GM21367 (cell line): Measurements from ENCODE around the gene TEF.

Experiments used
- ATAC-seq: cut with Tn5 transposase; IDR thresholded peaks from one replicate; pipeline ENCODE4 v1.9.1; 2021; ENCODE audit not compliant: unreplicated experiment

TEF gene

DNA sequence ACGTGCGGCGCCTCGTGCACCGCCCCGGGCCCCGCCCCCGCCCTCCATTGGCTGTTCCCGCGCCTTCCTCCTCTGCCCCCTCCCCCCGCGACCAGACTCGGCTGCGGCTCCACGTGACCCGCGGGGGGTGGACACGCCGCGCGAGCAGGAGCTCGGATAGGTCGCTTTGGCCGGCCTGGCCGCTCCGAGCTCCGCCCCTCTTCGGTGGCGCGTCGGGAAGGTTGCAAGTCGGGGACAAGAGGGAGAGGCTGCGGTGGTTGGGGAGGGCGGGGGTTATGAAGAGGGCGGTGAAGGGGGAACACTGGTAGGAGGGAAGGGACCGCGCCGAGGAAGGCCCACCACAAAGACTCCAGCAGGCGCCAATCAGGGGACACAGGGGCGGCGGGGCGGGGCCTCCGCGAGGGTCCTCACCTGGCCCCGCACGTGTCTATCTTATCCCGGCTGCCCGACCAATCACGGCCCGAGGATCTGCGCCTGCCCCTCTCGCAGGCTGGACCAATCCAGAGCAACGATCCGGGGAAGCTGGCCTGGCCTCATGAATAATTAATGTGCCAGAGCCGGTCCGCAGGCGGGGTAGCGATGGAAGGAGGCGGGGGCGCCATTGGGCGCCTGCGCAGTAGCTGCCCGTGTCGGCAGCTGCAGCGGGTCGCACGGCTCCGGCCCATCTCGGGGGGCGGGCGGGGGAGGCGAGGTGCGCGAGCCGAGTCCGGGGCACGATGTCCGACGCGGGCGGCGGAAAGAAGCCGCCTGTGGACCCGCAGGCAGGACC lies at the start of gene TEF:
TSS of gene TEF (plus strand) at position 614 of the 769 bp plus-strand sequence. CDS start at position 717, 103 bp downstream.
- peak; percentile 79 for ATAC-seq

- ATAC-seq, result no peak
Measured at GRCh38 chr22:41332217-41332939, 49.4 kb upstream of the TEF start.

DNA sequence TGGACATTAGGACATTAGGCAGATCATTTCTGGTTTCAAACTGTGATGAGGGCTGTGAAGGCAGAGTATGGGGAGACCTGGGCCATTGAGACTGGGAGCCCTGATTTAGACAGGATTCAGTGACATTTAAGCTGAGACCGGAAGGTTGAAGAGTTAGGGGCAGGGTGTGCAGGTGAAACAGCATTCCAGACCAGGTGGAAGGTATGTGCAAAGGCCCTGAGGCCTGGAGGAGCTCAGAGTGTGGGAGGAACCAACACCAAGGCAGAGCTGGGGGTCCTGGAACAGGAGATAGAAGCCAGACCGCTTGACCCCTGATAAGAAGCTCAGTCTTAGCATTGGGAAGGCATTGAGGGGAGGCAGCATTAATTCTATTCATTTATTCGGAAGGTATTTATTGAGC lies 47.9 kb upstream of the TEF start:
- ATAC-seq, result no peak

GRCh38 chr22:41334215-41334614 lies 47.5 kb upstream of the TEF start:
- no peak for ATAC-seq

DNA sequence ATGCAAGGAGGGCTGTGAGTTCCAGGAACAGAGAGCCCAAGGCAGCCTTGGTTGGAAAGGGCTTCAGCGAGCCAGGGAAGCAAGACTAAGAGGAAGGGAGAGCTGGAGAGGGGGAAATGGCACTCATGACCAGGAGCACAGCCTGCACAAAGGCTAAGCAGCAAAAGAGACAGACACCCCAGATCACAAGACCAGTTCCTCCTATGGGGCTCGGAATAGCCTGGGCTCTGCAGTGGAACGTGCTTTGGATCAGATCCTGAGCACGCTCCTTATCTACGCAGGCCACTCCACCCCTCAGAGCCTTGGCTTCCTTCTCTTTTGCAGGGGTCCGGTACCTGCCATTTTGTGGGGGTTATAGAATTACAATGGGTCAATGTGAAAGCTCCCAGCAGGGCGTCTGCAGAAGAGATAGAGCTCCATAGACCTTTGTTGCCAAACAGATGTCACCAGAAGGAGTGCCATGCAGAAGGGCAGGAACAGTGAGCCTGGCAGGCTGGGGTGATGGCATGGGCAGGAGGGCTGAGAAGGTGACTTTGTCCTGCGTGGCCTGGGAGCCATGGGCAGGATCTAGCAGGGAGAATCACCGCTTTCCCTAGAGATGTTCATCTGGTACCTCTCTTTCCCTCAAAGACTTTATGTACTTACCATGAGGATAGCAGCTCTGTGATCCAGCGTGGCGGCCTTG lies 46.6 kb upstream of the TEF start:
- no peak for ATAC-seq

GRCh38 chr22:41338614-41339212 lies 43.0 kb upstream of the TEF start:
- ATAC-seq, result no peak

GRCh38 chr22:41339823-41340222 lies 41.9 kb upstream of the TEF start:
- ATAC-seq, result no peak

GRCh38 chr22:41340357-41340756 lies 41.4 kb upstream of the TEF start:
- no peak for ATAC-seq

DNA sequence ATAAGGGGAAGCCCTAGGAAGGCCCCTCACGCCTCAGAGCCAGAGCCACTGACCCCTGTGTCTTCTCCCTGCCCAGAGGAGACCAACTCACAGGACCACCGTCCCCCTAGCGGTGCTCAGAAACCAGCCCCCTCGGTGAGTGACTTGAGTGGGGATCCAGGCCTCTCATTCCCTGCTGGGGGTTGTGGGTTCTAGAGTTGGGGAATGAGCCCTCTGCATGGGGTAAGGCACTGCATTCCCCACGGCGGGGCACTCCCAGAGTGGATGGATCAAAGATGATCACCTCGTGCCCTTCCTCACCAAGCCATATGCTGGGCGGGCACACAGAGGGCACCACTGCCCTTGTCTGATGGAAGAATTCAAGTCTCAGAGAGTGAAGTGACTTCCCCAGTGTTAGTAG lies 40.7 kb upstream of the TEF start:
- no peak for ATAC-seq

GRCh38 chr22:41341990-41342389 lies 39.8 kb upstream of the TEF start:
- ATAC-seq, result no peak

- no peak for ATAC-seq
Measured at GRCh38 chr22:41343300-41343699, 38.4 kb upstream of the TEF start.

- no peak for ATAC-seq
Measured at GRCh38 chr22:41343717-41344116, 38.0 kb upstream of the TEF start.

DNA sequence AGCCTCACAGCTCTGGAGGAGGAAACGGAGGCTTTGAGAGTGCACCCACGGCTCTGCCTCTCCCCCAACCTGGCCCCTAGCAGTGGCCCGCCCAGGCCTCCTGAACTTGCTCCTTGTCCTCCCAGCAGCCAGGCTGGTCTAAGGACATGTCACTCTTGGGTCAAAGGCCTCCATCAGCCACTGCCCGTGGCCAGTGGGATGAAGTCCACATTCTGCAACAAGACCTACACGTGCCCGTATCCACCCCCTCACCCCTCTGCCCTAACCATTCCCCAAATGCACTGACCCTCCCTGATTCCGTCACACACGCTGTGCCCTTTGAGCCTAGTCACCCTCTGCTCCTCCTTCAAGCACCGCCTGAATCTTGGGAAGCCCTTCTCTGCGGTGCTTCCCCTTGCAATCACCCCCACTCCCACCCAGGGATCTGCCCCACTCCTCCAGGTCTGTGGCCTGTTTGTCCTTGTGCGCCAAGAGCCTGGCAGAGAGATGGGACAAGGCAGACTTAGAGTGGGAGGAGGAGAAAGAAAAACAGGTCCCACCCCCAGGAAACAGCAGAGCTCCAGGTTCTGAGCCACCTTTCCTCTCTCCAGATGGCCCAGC lies 37.5 kb upstream of the TEF start:
- no peak for ATAC-seq

GRCh38 chr22:41345807-41346335 lies 35.9 kb upstream of the TEF start:
- ATAC-seq, result no peak

DNA sequence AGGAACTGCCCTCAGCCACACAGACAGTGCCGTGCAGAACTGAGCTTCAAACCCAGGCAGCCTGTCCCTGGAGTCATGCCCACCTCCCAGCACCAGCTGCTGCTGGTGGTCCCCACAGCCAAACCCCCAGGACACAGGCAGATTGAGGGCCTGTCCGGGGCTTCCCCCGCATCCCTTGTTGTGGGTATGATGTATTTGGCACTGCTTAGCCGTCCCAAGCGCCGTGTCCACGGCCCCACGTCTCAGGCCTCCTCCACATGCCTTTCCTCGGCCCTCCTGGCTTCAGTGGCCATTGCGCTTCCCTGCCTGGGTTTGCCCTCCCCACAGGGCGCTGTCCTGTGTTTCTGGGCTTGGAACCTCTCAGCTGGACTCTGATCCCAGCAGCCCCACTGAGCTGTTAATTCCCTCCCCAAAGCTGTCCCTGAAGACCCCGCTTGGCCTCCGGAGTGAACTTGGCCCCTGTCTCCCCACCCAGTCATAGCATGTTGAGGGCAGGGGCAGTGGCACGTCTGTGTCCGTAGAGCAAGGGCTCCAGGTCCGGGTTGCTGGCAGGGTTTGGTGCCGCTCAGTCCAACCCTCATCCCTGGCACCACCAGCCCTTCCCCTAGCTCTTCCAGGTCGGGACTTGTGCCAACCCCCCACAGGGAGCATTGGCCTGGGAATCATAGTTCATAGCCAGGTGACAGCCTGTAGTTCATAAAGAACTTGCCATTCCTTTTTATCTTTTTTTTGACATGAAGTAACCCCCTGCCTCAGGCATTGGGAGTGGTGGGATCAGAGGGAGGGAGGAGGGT lies 34.5 kb upstream of the TEF start:
- no peak for ATAC-seq

DNA sequence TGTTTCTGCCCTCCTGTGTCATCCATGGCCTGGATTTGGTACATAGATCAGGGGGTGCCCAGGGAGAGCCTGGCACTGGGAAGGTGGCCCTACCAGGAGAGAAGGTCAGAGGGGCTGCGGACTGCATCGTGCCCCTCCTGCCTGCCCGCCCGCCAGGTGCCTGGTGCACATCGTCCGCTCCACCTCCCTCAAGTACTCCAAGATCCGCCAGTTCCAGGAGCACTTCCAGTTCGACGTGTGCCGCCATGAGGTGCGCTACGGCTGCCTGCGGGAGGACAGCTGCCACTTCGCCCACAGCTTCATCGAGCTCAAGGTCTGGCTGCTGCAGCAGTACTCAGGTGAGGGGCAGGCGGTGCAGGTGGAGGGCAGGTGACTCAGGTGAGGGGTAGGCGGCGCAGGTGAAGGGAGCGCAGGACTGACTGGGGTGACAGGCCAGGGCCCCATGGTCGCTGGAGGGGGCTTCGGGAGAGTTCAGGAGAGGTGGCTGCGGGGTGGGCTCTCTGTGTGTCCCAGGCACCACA lies 32.7 kb upstream of the TEF start:
- ATAC-seq, result no peak

- ATAC-seq, result no peak
Measured at GRCh38 chr22:41350087-41350486, 31.7 kb upstream of the TEF start.

DNA sequence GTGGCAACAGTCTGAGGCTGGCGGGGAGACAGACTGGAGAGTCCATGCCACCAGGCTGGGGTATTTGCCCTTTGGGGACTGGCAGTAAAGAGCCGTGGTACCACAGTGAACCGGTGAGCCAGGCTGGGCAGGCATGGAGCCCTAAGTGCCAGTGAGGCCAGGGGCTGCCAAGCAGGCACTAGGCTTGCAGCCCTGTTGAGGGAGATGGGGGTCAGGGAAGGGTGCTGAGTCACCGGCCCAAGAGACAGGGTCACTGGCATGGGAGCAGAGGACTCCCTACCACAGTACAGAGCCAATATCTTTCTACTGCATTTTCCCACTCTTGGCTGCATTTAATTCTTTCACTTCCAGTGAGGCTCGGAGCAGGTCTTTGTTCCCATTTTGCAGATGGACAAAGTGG lies 30.7 kb upstream of the TEF start:
- ATAC-seq, result no peak

- no peak for ATAC-seq
Measured at GRCh38 chr22:41352058-41352457, 29.7 kb upstream of the TEF start.
